Ectodermal cell (in vitro differentiated cells): ENCODE data around the gene PDXP.
"Not testable (repeated sequence)": the region's sequence is repeated elsewhere in the genome, so short reads cannot be mapped to it uniquely, and the experiment has no call there.

Source experiments
- H3K27ac ChIP-seq: 2 replicates; pipeline ENCODE4 v1.7.0; 2013; ENCODE audit warnings: mild to moderate bottlenecking, low read depth, low read length; ENCODE audit not compliant: insufficient read depth, poor library complexity, severe bottlenecking
- H3K27me3 ChIP-seq: 2 replicates; pipeline ENCODE4 v1.7.0; 2013; ENCODE audit warnings: mild to moderate bottlenecking, low read length; ENCODE audit not compliant: insufficient read depth, control insufficient read depth, poor library complexity, severe bottlenecking
- H3K36me3 ChIP-seq: one replicate; pipeline ENCODE4 v1.7.0; 2013; ENCODE audit warnings: low read length; ENCODE audit not compliant: control insufficient read depth, insufficient read depth
- H3K4me1 ChIP-seq: one replicate; pipeline ENCODE4 v1.7.0; 2013; ENCODE audit warnings: low read length; ENCODE audit not compliant: control insufficient read depth, insufficient read depth
- H3K4me3 ChIP-seq: 2 replicates; pipeline ENCODE4 v1.7.0; 2013; ENCODE audit warnings: low read depth, low read length, control low read depth; ENCODE audit not compliant: insufficient read depth
- H3K9me3 ChIP-seq: 2 replicates; pipeline ENCODE4 v1.7.0; 2013; ENCODE audit warnings: mild to moderate bottlenecking, low read length, moderate library complexity; ENCODE audit not compliant: control insufficient read depth
- WGBS, 2 experiments: methylation state at CpG; one replicate each; pipeline ENCODE4 v1.1.7; 2013; ENCODE audit warnings: missing lambda C conversion rate in 2 of 2; 5-methylcytosine and 5-hydroxymethylcytosine counted together

PDXP gene

DNA sequence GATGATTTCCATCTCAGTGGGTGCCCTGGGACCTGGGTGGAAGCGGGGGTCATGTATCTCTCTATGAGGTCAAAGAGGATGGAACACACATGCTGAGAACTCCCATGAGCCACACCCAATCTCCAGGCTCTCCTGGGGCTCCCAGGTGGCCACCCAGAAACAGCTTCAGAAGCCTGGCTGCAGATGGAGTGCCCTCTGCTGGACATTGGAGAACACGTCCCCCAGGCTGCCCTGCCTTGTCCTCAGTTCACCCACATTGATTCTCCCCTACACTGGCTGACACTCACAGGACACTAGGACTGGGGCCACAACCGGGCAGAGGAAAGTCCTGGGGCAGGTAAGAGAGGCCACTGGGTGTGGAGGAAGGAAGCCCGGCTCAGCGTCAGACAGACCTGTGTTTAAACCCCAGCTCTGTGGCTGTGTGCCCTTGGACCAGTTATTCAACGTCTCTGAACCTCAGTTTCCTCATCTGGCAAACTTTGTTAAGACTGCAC, 23.1 kb downstream of the PDXP start:
- no peak overlapping the region for H3K4me3 ChIP-seq
- peaks cover 2% of the 10 kb centered on the region for H3K27me3 ChIP-seq
- H3K27ac ChIP-seq, result no peak overlapping the region
- H3K4me1 ChIP-seq, result peaks cover 3% of the 10 kb centered on the region
- no peaks in the 10 kb centered on the region for H3K9me3 ChIP-seq
- H3K36me3 ChIP-seq, result no peaks in the 10 kb centered on the region
- 36% methylated on average over 6 of the region's 6 CpGs for WGBS, 2 experiments

DNA sequence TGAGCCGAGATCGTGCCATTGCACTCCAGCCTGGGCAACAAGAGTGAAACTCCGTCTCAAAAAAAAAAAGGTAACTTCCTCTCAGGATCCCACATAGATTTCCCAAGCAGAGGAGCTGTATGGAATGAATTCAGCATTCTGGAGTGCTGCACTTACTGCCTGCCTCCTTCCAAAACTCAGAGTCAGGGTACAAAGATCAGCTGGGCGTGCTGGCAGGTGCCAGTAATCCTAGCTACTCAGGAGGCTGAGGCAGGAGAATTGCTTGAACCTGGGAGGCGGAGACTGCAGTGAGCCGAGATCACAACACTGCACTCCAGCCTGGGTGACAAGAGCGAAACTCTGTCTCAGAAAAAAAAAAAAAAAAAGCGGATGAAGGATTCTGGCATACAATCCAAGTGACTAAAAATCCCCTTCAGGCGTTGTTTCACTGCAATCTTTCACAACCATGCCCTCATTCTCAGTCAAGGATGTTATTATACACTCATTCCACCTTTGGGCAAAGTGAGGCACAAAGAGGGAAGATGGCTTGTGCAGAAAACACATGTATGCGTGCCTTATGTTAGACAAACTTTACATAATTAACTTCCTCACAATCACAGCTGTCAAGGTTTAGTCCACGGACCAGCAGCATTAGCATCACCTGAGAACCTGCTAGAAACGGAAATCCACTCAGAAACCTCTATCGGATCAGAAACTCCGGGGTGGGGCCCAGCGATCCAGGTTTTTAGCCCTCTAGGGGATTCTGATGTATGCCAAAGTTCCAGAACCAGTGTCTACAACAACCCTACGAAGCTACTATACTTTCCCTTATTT, 26.5 kb downstream of the PDXP start:
- WGBS, 2 experiments, result 86 to 87% methylated on average over 15 to 16 of the region's 16 CpGs
- no peaks in the 10 kb centered on the region for H3K27me3 ChIP-seq
- H3K9me3 ChIP-seq, result no peaks in the 10 kb centered on the region

DNA sequence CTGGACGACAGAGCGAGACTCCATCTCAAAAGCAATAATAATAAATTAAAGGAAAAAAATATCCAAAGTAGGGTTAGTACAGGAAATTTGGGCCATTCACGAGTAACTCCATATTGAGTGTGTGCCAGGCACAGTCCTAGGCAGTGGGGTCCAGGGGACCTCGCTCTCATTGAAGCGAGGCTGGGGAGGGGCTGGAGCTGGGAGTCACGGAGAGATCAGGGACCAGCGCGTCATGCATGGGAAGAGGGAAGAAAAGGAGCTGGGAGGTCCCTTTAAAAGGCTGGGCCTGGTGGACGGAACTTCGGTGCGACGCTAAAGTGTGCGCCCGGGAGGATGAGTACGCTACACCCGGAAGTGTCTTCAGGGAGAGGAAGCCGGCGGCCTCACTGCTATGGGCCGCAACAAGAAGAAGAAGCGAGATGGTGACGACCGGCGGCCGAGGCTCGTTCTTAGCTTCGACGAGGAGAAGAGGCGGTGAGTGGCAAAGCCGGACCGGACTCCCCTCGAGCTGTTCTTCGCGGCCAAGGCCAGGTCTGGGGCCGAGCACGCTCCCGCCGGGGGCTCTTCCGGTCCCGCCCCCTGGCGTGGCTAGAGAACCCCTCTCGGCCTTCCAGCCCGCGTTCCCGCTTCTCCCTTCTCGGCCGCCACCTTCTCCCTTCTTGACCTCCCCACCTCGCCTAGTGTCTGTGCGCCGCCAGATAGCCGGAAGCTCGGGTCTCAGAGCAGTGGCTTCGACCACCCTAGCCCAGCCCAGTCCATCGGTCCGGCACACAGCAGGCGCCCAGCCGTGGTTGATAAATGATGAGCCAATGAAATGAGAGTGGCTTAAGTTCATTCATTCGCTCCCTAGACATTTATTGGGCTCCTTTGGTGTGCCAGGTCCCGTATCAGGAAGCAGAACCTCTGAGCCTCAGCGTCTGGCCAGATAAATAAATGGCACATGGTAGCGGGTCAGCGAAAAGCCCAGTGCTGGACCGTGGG, 27.8 kb downstream of the PDXP start, which contains the start of gene NOL12:
TSS of gene NOL12 (plus strand) at position 342 of the 981 bp plus-strand sequence. CDS start at position 392, 50 bp downstream.
- H3K36me3 ChIP-seq, result peaks cover 11% of the 10 kb centered on the region
- H3K27me3 ChIP-seq, result no peaks in the 10 kb centered on the region
- 3 to 5% methylated on average over 61 to 62 of the region's 62 CpGs for WGBS, 2 experiments
- H3K4me3 ChIP-seq, result peak within 1 kb of the TSS; percentile 92
- H3K4me1 ChIP-seq, result no peaks in the 10 kb centered on the region
- H3K27ac ChIP-seq, result no peak within 1 kb of the TSS
- H3K9me3 ChIP-seq, result no peaks in the 10 kb centered on the region

More for the DNA sequence above, 26.5 kb downstream of the PDXP start:
- Histone ChIP-seq H3K4me3 (no peak overlapping the region), H3K27ac (no peak overlapping the region), H3K36me3 (peaks cover 10% of the 10 kb centered on the region), H3K4me1 (no peaks in the 10 kb centered on the region)

DNA sequence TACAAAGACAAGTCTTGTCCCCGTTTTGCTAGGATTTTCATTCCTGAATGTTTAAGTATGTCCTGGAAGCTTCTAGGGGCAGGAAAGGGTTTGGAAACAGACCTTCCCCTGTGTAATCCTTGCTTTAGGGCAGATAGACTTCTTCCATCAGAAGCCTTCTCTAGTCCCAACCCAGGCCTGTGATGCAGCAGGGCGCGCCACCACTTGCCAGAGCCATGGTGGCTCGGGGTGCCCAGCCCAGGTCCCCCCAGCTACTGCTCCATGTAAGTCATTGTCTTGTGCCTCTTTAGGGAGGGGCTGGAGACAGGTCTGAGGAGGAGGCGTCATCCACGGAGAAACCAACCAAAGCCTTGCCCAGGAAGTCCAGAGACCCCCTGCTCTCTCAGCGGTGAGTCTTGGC, 31.9 kb downstream of the PDXP start:
- Histone ChIP-seq H3K4me1 (no peaks in the 10 kb centered on the region), H3K27ac (no peak overlapping the region), H3K36me3 (peaks cover 17% of the 10 kb centered on the region), H3K4me3 (no peak overlapping the region), H3K27me3 (no peaks in the 10 kb centered on the region), H3K9me3 (no peaks in the 10 kb centered on the region)
- 97% methylated on average over 7 of the region's 7 CpGs for WGBS, 2 experiments

DNA sequence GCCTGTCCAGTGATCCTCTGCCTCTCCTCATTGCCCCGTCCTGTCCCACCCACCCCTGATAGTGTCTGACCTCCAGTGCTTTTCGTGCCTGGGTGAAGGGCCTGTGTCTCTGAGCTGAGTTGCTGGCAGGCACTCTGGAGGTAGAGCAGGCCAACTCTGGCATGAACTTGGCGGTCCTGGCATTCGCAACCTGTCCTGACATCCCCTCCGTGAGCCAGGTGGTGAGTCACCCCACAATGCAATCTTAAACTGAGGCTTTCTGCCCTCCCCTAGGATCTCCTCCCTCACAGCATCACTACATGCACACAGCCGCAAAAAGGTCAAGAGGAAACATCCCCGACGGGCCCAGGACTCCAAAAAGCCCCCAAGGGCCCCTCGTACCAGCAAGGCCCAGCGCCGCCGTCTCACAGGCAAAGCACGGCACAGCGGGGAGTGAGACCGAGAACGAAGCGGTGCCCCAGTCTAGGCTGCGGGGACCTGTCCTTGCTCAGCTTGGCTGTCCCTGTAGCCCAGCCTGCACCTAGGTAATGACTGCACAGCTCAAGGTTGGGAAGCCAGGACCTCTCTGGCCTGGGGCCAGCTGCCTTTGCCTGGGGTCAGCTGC, 32.5 kb downstream of the PDXP start:
- WGBS, 2 experiments, result 95 to 97% methylated on average over 18 of the region's 18 CpGs
- H3K27ac ChIP-seq, result no peak overlapping the region
- peaks cover 17% of the 10 kb centered on the region for H3K36me3 ChIP-seq
- no peaks in the 10 kb centered on the region for H3K9me3 ChIP-seq
- no peaks in the 10 kb centered on the region for H3K4me1 ChIP-seq
- H3K4me3 ChIP-seq, result no peak overlapping the region
- no peaks in the 10 kb centered on the region for H3K27me3 ChIP-seq

DNA sequence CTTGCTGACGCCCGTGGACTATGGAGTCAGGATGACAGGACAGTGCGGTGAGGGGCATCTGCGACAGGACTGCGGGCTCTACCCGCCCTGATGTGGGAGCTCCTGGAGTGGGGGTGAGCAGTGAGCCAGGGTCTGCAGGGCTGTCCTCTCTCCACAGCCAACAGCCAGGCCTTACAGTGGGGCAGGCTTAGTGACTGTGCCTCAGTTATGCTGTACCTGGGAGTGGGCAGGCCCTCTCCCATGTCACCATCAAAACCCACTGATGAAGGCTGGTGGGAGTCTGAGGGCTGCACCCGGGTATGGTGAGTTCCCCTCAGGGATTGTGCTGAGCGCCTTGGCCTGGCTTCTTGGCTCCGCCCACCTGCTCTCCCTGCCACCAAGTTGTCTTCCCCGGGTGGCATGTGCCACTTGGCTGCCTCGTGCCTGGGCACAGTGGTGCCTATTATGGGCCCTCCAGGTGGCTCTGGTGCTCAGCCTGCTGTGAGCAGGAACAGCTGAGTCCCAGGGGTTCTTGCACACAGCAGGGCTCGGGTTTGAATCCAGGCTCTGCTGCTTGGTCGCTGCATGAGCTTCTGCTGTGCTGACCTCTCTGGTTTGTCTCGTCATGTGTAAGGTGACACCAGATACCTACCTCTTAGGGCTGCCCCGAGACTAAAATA, 34.2 kb downstream of the PDXP start:
- no peak overlapping the region for H3K4me3 ChIP-seq
- no peaks in the 10 kb centered on the region for H3K27me3 ChIP-seq
- no peaks in the 10 kb centered on the region for H3K4me1 ChIP-seq
- no peak overlapping the region for H3K27ac ChIP-seq
- H3K36me3 ChIP-seq, result peaks cover 17% of the 10 kb centered on the region
- WGBS, 2 experiments, result 93 to 95% methylated on average over 15 of the region's 15 CpGs
- H3K9me3 ChIP-seq, result no peaks in the 10 kb centered on the region

DNA sequence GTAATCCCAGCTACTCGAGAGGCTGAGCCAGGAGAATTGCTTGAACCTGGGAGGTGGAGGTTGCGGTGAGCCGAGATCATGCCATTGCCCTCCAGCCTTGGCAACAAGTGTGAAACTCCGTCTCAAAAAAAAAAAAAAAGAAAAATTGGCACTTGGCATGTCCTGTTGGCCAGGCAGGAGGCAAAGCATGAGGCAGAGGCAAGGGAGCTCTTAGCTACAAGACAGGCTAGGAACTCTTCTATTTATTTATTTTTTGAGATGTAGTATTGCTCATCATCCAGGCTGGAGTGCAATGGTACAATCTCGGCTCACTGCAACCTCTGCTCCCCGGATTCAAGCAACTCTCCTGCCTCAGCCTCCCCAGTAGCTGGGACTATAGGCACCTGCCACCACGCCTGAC, 35.6 kb downstream of the PDXP start:
- not testable (repeated sequence) for H3K4me1 ChIP-seq, H3K27ac ChIP-seq, H3K27me3 ChIP-seq, H3K4me3 ChIP-seq, H3K9me3 ChIP-seq
- 92 to 95% methylated on average over 7 of the region's 7 CpGs for WGBS, 2 experiments
- peaks cover 10% of the 10 kb centered on the region for H3K36me3 ChIP-seq

DNA sequence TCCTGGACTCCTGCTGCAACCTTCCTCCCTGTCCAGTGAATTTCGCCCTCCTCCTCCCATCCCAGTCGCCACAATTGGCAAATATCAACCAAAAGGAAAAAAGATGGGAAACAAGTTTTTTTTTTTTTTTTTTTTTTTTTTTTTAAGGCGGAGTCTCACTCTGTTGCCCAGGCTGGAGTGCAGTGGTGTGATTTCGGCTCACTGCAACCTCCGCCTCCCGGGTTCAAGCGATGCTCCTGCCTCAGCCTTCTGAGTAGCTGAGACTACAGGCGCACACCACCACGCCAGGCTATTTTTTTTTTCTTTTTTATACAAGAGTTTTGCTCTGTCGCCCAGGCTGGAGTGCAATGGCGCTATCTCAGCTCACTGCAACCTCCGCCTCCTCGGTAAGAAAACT, 37.7 kb downstream of the PDXP start:
- H3K9me3 ChIP-seq, H3K4me1 ChIP-seq, H3K27ac ChIP-seq, H3K27me3 ChIP-seq, H3K36me3 ChIP-seq: not testable (repeated sequence)
- H3K4me3 ChIP-seq, result peak overlapping the region; percentile 40
- 40 to 49% methylated on average over 11 to 13 of the region's 13 CpGs for WGBS, 2 experiments

DNA sequence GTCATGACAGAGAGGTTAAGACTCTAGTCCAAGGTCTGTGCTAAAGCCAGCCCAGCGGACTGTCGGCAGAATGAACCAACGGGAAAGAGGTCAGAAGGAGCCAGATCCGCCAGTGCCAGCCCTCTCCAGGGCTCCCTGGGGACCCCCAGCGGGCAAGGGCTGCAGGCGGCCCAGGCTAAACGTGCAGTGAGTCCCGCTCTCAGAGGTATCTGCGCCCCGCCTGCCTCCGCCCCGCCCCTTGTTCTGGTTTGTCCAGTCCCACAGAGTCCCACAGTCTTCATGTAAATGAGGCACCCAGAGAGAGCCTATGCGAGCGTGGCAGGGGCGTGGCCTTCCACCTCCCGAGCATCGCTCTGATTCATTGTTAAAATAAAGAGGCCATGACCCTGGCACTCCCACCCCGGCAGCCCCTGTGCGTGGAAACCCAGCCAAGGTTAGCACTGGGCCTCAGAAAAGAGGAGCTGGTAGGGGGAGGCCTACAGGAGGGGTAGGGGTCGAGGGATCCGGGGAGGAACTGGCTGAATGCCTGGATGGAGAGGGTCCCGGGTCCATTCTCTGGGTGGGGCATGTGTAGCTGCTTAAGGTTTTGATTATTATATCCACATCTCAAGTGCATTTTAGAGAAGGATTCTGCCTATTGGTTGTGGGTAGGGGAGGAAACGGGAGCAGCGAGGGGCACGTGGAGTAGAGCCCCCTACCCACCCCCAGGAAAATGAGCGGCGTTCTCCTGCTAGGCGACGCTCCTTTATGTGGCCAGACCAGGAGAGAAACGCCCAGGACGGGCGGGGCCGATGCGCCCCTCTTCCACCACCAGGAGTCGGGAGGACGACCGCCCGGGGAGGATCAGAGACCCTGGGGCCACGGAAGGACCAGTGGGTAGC, 38.4 kb downstream of the PDXP start, which contains the start of gene TRIOBP:
TSS of gene TRIOBP (plus strand) at position 392 of the 881 bp plus-strand sequence. CDS start 4,318 bp downstream, outside the sequence.
- H3K4me1 ChIP-seq, result no peaks in the 10 kb centered on the region
- no peak within 1 kb of the TSS for H3K27ac ChIP-seq
- H3K27me3 ChIP-seq, result no peaks in the 10 kb centered on the region
- H3K9me3 ChIP-seq, result no peaks in the 10 kb centered on the region
- H3K36me3 ChIP-seq, result peaks cover 3% of the 10 kb centered on the region
- peak within 1 kb of the TSS; percentile 40 for H3K4me3 ChIP-seq
- 1% methylated on average over 39 of the region's 39 CpGs for WGBS, 2 experiments
